Mucosa of rectum (tissue), 2 donors: ENCODE measurements around the gene SLC46A1.
A peak's percentile ranks its signal among the peaks of the same experiment; 100 is the strongest.

Source experiments
- H3K27ac ChIP-seq, 2 donors: one replicate each; pipeline ENCODE4 v1.7.0; 2013; ENCODE audit warnings: inconsistent platforms in 2 of 2, low read depth in 2 of 2, low read length in 2 of 2
- H3K27me3 ChIP-seq, 2 donors: one replicate each; pipeline ENCODE4 v1.7.0; 2013; ENCODE audit warnings: low read length in 2 of 2; ENCODE audit not compliant: control insufficient read depth in 2 of 2, insufficient read depth in 2 of 2
- H3K36me3 ChIP-seq, 2 donors: one replicate each; pipeline ENCODE4 v1.7.0; 2013; ENCODE audit warnings: low read length in 2 of 2; ENCODE audit not compliant: control insufficient read depth in 2 of 2, insufficient read depth in 2 of 2
- H3K4me1 ChIP-seq, 2 donors: one replicate each; pipeline ENCODE4 v1.7.0; 2013; ENCODE audit warnings: low read length in 2 of 2, mild to moderate bottlenecking in 1 of 2; ENCODE audit not compliant: control insufficient read depth in 2 of 2, insufficient read depth in 2 of 2
- H3K4me3 ChIP-seq, 2 donors: one replicate each; pipeline ENCODE4 v1.7.0; 2013; ENCODE audit warnings: low read length in 2 of 2
- H3K9ac ChIP-seq, 2 donors: one replicate each; pipeline ENCODE4 v1.7.0; 2013; ENCODE audit warnings: low read length in 2 of 2, low read depth in 1 of 2, mild to moderate bottlenecking in 1 of 2
- H3K9me3 ChIP-seq, 2 donors: one replicate each; pipeline ENCODE4 v1.7.0; 2013; ENCODE audit warnings: low read length in 2 of 2; ENCODE audit not compliant: control insufficient read depth in 2 of 2
- donor health status: healthy.
- donor health status: Normal muscosa, but diverticular disease.

Gene SLC46A1

GRCh38 chr17:28425206-28425605 is 19.2 kb upstream of the SLC46A1 start:
- H3K36me3 ChIP-seq: no peaks in the 10 kb centered on the region
- no peak overlapping the region for H3K4me3 ChIP-seq
- no peaks in the 10 kb centered on the region for H3K27me3 ChIP-seq
- no peaks in the 10 kb centered on the region for H3K9me3 ChIP-seq
- H3K9ac ChIP-seq: no peak overlapping the region
- no peak overlapping the region for H3K27ac ChIP-seq
- no peaks in the 10 kb centered on the region for H3K4me1 ChIP-seq

- H3K4me1 ChIP-seq: peaks cover 0 to under 1% of the 10 kb centered on the region in 2 donors
Measured at GRCh38 chr17:28421787-28422305, 15.8 kb upstream of the SLC46A1 start.

GRCh38 chr17:28416703-28417311 is 10.8 kb upstream of the SLC46A1 start:
- H3K36me3 ChIP-seq: no peaks in the 10 kb centered on the region
- H3K4me1 ChIP-seq: peaks cover 0 to 4% of the 10 kb centered on the region in 2 donors
- no peaks in the 10 kb centered on the region for H3K9me3 ChIP-seq
- no peaks in the 10 kb centered on the region for H3K27me3 ChIP-seq
- H3K27ac ChIP-seq: no peak overlapping the region
- H3K9ac ChIP-seq: no peak overlapping the region
- H3K4me3 ChIP-seq: no peak overlapping the region

More at GRCh38 chr17:28421787-28422305, 15.8 kb upstream of the SLC46A1 start:
- no peak overlapping the region for H3K27ac ChIP-seq
- H3K9ac ChIP-seq: no peak overlapping the region
- no peaks in the 10 kb centered on the region for H3K27me3 ChIP-seq
- H3K9me3 ChIP-seq: no peaks in the 10 kb centered on the region
- no peaks in the 10 kb centered on the region for H3K36me3 ChIP-seq
- H3K4me3 ChIP-seq: no peak overlapping the region

- no peak overlapping the region for H3K9ac ChIP-seq
- no peak overlapping the region for H3K27ac ChIP-seq
- H3K9me3 ChIP-seq: no peaks in the 10 kb centered on the region
- peaks cover 0 to 4% of the 10 kb centered on the region in 2 donors for H3K4me1 ChIP-seq
- no peak overlapping the region for H3K4me3 ChIP-seq
- no peaks in the 10 kb centered on the region for H3K27me3 ChIP-seq
- no peaks in the 10 kb centered on the region for H3K36me3 ChIP-seq
Measured at GRCh38 chr17:28415886-28416285, 9.9 kb upstream of the SLC46A1 start.

- peaks cover 0 to 4% of the 10 kb centered on the region in 2 donors for H3K4me1 ChIP-seq
Measured at GRCh38 chr17:28413804-28414203, 7.8 kb upstream of the SLC46A1 start.

GRCh38 chr17:28412099-28412498 is 6.1 kb upstream of the SLC46A1 start:
- no peaks in the 10 kb centered on the region for H3K9me3 ChIP-seq

More at GRCh38 chr17:28413804-28414203, 7.8 kb upstream of the SLC46A1 start:
- H3K27ac ChIP-seq: no peak overlapping the region
- H3K4me3 ChIP-seq: no peak overlapping the region
- no peaks in the 10 kb centered on the region for H3K9me3 ChIP-seq
- H3K27me3 ChIP-seq: no peaks in the 10 kb centered on the region
- no peak overlapping the region for H3K9ac ChIP-seq
- no peaks in the 10 kb centered on the region for H3K36me3 ChIP-seq

GRCh38 chr17:28407974-28408306 is 1.9 kb upstream of the SLC46A1 start:
- Histone ChIP-seq H3K27ac (peak overlapping the region in 1 of 2 donors; percentile 36), H3K4me1 (peaks cover 9 to 35% of the 10 kb centered on the region in 2 donors), H3K36me3 (peaks cover 0 to under 1% of the 10 kb centered on the region in 2 donors), H3K9ac (no peak overlapping the region), H3K9me3 (no peaks in the 10 kb centered on the region), H3K4me3 (no peak overlapping the region), H3K27me3 (no peaks in the 10 kb centered on the region)

More at GRCh38 chr17:28412099-28412498, 6.1 kb upstream of the SLC46A1 start:
- Histone ChIP-seq H3K4me3 (no peak overlapping the region), H3K4me1 (peaks cover 0 to 17% of the 10 kb centered on the region in 2 donors), H3K27ac (no peak overlapping the region), H3K9ac (no peak overlapping the region), H3K27me3 (no peaks in the 10 kb centered on the region), H3K36me3 (no peaks in the 10 kb centered on the region)

- no peak overlapping the region for H3K4me3 ChIP-seq
- H3K36me3 ChIP-seq: peaks cover 0 to 2% of the 10 kb centered on the region in 2 donors
- H3K27me3 ChIP-seq: no peaks in the 10 kb centered on the region
- no peaks in the 10 kb centered on the region for H3K9me3 ChIP-seq
- H3K4me1 ChIP-seq: peaks cover 9 to 35% of the 10 kb centered on the region in 2 donors
- H3K27ac ChIP-seq: peak overlapping the region in 1 of 2 donors; percentile 36
- no peak overlapping the region for H3K9ac ChIP-seq
Measured at GRCh38 chr17:28407130-28407973, 1.3 kb upstream of the SLC46A1 start.

GRCh38 chr17:28406473-28406814 is 432 bp upstream of the SLC46A1 start:
- H3K9me3 ChIP-seq: no peaks in the 10 kb centered on the region
- peak overlapping the region; percentile 2 to 9 for H3K27ac ChIP-seq
- peaks cover 0 to 2% of the 10 kb centered on the region in 2 donors for H3K36me3 ChIP-seq
- H3K4me3 ChIP-seq: peak overlapping the region; percentile 76 to 77
- H3K27me3 ChIP-seq: no peaks in the 10 kb centered on the region
- peak overlapping the region; percentile 41 to 55 for H3K9ac ChIP-seq
- peaks cover 9 to 35% of the 10 kb centered on the region in 2 donors for H3K4me1 ChIP-seq
